GM12872 (cell line): ENCODE measurements around the gene PLAAT1.

Experiments
- CTCF ChIP-seq: IDR thresholded peaks from 3 replicates; pipeline ENCODE4 v1.5.1; 2011; ENCODE audit warnings: low read depth, mild to moderate bottlenecking, low read length, moderate library complexity; ENCODE audit not compliant: insufficient read depth

PLAAT1 gene

GRCh38 chr3:193295985-193296384 lies 55.0 kb downstream of the PLAAT1 start:
- no peak for TF ChIP-seq CTCF

- TF ChIP-seq CTCF = no peak
These were observed 56.4 kb downstream of the PLAAT1 start for GRCh38 chr3:193297421-193297820.

- no peak for TF ChIP-seq CTCF
These were observed 60.4 kb downstream of the PLAAT1 start for GRCh38 chr3:193301433-193301832.

GRCh38 chr3:193305356-193305755 lies 64.3 kb downstream of the PLAAT1 start:
- TF ChIP-seq CTCF = no peak

GRCh38 chr3:193310914-193311723 lies 70.1 kb downstream of the PLAAT1 start:
- TF ChIP-seq CTCF = no peak

GRCh38 chr3:193313061-193313958 lies 72.3 kb downstream of the PLAAT1 start:
- no peak for TF ChIP-seq CTCF

- no peak for TF ChIP-seq CTCF
These were observed 73.1 kb downstream of the PLAAT1 start for GRCh38 chr3:193314161-193314560.
